Superior temporal gyrus (tissue), 1 donor: Measurements from ENCODE around the gene GAPDH.
"Not testable (repeated sequence)": the region's sequence is repeated elsewhere in the genome, so short reads cannot be mapped to it uniquely, and the experiment has no call there.

Experiments
- DNase-seq: peaks from one replicate; pipeline ENCODE4 v3.0.0-alpha.2; 2016; ENCODE audit errors: extremely low spot score

The GAPDH gene

DNA sequence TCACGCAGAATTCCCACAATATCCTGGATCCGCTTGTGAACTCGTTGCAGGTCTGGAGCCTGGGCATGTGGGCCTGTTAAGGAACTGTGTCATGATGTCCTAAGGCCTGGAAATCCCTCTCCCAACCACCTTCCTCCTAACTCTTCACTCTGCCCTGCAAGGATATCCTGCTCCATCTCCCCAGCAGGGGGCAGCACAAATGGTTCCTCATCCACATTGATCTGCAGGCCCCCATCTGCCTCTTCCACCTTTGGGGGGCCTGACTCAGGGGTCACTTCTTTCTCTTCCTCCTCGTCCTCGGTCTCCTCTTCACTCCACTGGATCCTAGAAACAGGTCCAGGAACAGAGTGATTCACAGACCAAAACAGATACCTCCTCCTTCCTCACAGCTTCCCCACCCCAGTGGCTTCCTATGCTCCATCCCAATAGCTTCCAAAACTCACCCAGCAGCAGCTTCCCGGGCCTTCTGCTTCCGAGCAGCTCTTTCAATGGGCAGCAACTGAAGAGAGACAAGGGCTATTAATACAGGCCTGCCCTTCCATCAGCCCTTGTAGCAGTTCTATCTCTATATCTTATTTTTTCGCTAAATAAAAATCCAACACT is 29.2 kb downstream of the GAPDH start:
- DNase-seq, result peak; percentile 68

GRCh38 chr12:6567112-6567670 is 32.9 kb downstream of the GAPDH start:
- DNase-seq, result no peak

GRCh38 chr12:6569312-6569711 is 35.0 kb downstream of the GAPDH start:
- DNase-seq, result no peak

DNA sequence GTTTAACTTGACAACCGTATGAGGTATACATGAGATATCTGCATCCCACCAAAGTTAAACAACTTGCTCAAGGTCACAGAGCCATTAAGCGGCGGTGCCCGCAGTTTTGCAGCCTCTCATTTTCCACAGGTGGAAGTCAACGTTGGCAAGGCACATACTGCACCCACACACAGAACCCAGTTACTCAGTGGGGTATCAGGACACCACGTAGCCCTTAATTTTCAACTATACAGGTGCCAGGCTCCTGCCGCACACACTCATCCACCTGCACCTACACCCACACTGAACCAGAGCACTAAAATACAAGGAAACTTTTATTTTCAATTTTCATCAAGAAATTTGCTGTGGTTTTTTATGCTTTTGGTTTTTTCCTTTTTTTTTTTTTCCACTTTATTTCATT is 35.5 kb downstream of the GAPDH start:
- DNase-seq, result no peak

DNA sequence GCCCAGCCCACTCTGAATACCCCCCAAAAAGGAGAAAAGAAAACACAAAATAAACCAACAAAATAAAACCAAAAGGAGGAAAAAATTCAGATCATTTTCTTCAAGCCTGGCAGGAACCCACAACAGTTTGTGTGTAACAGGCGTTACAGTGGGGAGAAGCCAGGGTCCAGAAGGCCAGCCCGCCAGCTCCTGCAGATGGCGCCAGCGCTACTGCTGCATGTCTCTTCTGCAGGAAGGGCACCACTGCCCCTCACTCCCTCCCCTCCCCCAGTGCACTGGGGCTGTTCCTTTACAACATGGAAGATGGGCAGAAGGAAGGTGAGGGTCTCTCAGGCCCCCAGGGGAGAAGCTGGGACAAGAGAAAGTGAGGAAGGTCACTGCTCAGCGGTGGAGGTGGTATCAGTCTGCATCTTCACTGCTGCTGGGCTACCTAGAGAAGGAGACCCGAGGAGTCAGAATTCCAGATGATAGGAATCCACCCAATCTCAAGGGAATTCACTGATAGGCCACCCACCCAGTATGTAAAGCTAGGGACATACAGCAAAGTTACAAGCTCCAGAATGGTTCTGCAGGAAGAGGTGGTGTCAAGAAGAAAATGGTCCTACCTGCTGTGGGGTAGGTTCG is 36.1 kb downstream of the GAPDH start:
- DNase-seq, result no peak

DNA sequence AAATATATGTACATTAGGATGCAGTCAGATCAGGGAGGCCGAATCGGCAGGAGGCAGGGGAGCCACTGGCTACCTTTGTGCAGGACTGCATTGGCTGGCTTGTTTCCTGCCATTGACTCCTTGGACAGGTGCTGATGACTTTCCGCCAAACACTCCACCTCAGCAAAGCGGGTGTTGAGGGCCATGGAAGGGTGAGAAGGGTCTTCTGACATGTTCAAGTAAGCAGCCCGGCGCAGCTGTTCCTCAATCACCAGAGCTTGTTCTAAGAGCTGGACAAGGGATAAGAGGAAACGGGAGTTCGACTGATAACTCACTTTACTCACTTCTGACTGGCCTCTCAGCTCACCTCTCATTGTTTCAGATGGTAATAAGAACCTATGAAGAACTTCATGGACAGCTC is 38.7 kb downstream of the GAPDH start:
- no peak for DNase-seq

DNA sequence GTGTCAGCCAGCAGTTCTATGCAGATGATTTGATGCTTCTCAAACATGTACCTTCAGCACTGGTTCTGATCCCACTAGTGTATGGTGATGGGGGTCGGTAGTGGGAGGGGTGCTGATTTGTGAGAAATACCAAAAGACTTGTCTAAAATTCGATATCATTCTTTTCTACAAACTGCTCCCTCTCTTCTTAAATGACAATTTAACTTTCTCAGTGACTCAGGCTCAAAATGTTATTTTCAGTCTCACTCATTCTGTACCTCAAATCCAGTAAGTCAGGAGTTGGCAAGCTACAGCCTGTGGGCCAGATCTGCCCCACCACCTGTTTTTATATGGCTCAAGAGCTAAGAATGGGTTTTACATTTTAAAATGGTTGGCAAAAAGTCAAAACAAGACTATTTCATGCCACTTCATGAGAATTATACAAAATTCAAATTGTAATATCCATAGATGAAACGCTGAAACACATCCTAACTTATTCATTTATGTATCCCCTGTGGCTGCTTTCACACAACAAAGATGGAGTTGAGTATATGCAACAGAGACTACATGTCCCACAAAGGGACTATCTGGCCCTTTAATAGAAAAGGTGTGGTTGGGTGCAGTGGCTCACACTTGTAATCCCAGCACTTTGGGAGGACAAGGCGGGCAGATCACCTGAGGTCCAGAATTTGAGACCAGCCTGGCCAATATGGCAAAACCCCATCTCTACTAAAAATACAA is 40.4 kb downstream of the GAPDH start:
- no peak for DNase-seq

GRCh38 chr12:6575648-6576047 is 41.3 kb downstream of the GAPDH start:
- no peak for DNase-seq

DNA sequence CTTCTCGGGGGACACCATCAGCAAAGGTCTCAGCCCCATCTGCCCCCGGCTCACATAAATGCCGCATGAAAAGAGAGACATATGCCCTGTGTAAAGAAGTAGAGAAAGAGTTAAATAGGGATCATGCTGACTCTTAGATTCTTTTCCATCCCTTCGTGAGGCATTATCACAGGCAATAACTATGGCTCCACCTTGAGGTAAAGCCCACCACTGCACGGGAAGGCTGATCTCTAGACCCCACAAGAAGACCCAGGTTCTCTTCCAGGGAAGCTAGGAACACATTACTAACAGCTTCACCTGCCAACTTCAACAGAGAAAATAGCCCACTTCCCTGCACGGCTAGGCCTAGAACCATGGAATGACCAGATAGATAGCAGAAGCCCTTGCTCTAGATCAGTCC is 47.9 kb downstream of the GAPDH start:
- DNase-seq, result no peak

DNA sequence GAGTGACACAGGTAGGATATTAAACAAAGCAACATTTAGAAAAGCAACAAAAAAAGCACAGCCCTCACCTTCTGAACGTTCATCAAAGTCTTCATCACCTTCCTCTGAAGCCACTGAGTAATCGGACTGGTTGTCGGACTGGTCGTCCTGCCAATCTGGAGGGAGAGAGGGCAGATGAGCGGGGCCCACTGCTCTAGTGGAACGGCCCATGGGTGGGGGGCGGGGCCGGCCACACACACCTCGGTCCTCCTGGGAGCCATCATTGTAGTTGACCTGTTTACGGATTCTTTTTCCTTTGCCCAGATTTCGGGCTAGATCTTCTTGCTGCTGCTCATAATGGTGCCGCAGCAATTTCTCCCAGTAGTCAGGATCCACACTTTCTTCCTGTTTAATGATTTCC is 48.6 kb downstream of the GAPDH start:
- no peak for DNase-seq

- no peak for DNase-seq
Observed at GRCh38 chr12:6584293-6584692, 50.0 kb downstream of the GAPDH start.

DNA sequence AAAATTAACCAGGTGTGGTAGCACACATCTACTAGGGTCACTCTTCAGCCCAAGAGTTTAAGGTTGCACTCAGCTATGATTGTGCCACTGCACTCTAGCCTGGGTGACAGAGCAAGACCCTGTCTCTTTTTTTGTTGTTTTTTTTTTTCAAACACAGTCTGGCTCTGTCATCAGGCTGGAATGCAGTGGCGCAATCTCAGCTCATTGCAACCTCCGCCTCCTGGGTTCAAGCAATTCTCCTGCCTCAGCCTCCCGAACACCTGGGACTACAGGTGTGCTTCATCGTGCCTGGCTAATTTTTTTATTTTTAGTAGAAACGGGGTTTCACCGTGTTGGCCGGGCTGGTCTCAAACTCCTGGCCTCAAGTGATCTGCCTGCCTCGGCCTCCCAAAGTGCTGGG is 52.3 kb downstream of the GAPDH start:
- DNase-seq, result not testable (repeated sequence)
